RWPE1 (cell line): ENCODE data around the gene TMEM117.

Source experiments
- CTCF ChIA-PET: fragments of 350-600 bp; sonication (Branson Sonifier 250); formaldehyde crosslinking; extraction: SDS; loops from one replicate; lab custom pipeline; 2021; lab: Yijun Ruan, JAX
- POLR2A ChIA-PET: fragments of 400-600 bp; formaldehyde crosslinking; extraction: SDS; loops from one replicate; lab custom pipeline; 2020; ENCODE audit warnings: antibody characterized with exemption; ENCODE audit not compliant: low non-redundant PET; lab: Yijun Ruan, JAX
- DNase-seq: peaks from one replicate; pipeline ENCODE4 v3.0.0; 2012; ENCODE audit warnings: low spot score
- H3K27ac ChIP-seq: fragments of 450-650 bp; 2 replicates; pipeline ENCODE4 v1.5.1; 2017
- CTCF ChIP-seq: fragments of 450-650 bp; conservative IDR thresholded peaks from 2 replicates; pipeline ENCODE4 v1.5.1; 2017; ENCODE audit warnings: low read depth, mild to moderate bottlenecking

The TMEM117 gene

GRCh38 chr12:43848786-43849185 lies 12.9 kb downstream of the TMEM117 start:
- POLR2A ChIA-PET, result no interaction called here
- no peak for TF ChIP-seq CTCF
- CTCF ChIA-PET, result no interaction called here

GRCh38 chr12:43852744-43853143 lies 16.9 kb downstream of the TMEM117 start:
- DNase-seq, result no peak
- ChIA-PET POLR2A (no interaction called here), CTCF (no interaction called here)
- TF ChIP-seq CTCF, result no peak
- no peak overlapping the region for H3K27ac ChIP-seq

More at GRCh38 chr12:43848786-43849185, 12.9 kb downstream of the TMEM117 start:
- DNase-seq, result no peak
- H3K27ac ChIP-seq, result no peak overlapping the region

GRCh38 chr12:43856972-43857371 lies 21.1 kb downstream of the TMEM117 start:
- CTCF ChIA-PET, result no interaction called here
- no peak for DNase-seq
- no peak overlapping the region for H3K27ac ChIP-seq
- POLR2A ChIA-PET, result no interaction called here
- no peak for TF ChIP-seq CTCF

- ChIA-PET POLR2A (no interaction called here), CTCF (no interaction called here)
- no peak overlapping the region for H3K27ac ChIP-seq
- no peak for DNase-seq
- no peak for TF ChIP-seq CTCF
Measured at GRCh38 chr12:43858096-43858495, 22.2 kb downstream of the TMEM117 start.

GRCh38 chr12:43858991-43859390 lies 23.1 kb downstream of the TMEM117 start:
- no peak for TF ChIP-seq CTCF
- ChIA-PET CTCF (no interaction called here), POLR2A (no interaction called here)
- DNase-seq, result no peak
- no peak overlapping the region for H3K27ac ChIP-seq

GRCh38 chr12:43861015-43861839 lies 25.3 kb downstream of the TMEM117 start:
- TF ChIP-seq CTCF, result no peak
- CTCF ChIA-PET, result no interaction called here
- no peak for DNase-seq
- H3K27ac ChIP-seq, result no peak overlapping the region
- POLR2A ChIA-PET, result no interaction called here
